HFF-Myc (cell line): Measurements from ENCODE around the gene TTC4.
A peak's percentile ranks its signal among the peaks of the same experiment; 100 is the strongest.

Source experiments
- DNase-seq: peaks from one replicate; pipeline ENCODE4 v3.0.0-alpha.2; 2011; ENCODE audit warnings: low read depth; ENCODE audit errors: extremely low read depth
- H3K4me3 ChIP-seq: replicated peaks from 2 replicates; pipeline ENCODE4 v1.5.1; 2011; ENCODE audit warnings: low read depth, mild to moderate bottlenecking, control low read depth, low read length
- CTCF ChIP-seq: IDR thresholded peaks from 2 replicates; pipeline ENCODE4 v1.5.1; 2012; ENCODE audit warnings: mild to moderate bottlenecking, low read depth, low read length, control low read depth; ENCODE audit errors: missing control alignments

Gene TTC4

DNA sequence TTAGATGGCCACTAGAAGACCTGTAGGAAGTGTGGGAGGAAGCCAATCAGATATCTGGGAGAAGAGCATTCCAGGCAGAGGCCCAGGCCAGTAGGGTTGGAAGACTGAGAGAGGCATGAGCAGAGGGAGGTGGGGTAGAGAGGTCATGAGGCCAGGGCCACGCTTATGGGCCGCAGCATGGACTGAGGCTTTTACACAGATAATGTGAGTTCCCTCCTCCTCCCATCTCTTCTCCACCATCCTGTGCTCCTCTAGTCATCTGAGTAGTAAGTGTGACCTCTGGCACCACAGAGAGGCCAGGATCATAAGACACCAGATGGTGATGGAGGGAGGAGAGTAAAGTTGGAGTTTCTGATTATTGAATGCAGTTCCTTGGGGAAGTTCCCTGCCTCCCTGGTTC, 68.4 kb downstream of the TTC4 start:
- TF ChIP-seq CTCF = no peak
- DNase-seq = no peak
- no peak overlapping the region for H3K4me3 ChIP-seq

- TF ChIP-seq CTCF = no peak
- H3K4me3 ChIP-seq = no peak overlapping the region
- no peak for DNase-seq
Observed at GRCh38 chr1:54786778-54787177, 71.1 kb downstream of the TTC4 start.

DNA sequence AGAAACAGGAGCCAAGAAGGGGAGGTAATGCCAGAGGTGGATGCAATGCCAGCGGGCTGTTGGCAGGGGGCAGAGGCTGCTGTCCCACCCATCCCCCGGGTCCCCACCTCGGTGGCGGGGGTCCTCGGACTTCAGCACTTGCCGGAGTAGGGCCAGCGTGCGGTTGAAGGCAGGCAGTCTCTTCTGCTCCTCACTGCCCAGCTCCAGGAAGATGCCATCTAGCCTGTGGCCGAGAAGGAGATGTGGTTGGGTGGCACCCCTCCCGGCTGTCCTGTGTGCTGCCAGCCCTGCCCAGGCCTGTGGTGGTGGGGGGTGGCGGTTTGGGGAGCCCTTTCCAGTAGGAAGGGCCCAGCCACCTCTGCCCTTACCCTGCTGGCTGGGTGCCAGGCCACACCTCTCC, 71.9 kb downstream of the TTC4 start:
- no peak overlapping the region for H3K4me3 ChIP-seq
- no peak for DNase-seq
- no peak for TF ChIP-seq CTCF

DNA sequence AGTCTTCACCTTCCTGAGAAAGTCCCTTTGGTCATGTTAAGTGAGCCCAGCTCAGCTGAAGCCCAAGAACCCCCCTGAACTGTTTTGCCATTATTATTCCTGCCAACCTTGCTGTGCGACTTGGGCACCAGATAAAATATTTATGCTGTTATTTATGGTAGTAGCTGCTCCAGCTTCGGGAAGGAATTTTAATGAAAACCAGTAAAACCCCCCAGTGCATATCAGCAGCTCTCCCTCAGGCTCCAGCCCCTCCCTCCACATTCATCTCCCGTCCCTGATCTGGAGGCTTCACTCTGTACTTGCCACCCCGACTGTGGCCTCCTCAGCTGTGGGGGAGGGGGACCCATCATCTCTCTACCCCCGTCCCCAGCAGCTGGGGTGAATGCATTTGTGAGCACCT, 72.8 kb downstream of the TTC4 start:
- no peak overlapping the region for H3K4me3 ChIP-seq
- no peak for DNase-seq
- no peak for TF ChIP-seq CTCF

GRCh38 chr1:54791880-54792522, 76.3 kb downstream of the TTC4 start:
- peak; percentile 89 for TF ChIP-seq CTCF
- peak; percentile 33 for DNase-seq

More at GRCh38 chr1:54791880-54792522, 76.3 kb downstream of the TTC4 start:
- no peak overlapping the region for H3K4me3 ChIP-seq
